CMK (cell line): ENCODE results near the gene SPON1.
"Not testable (repeated sequence)": the region's sequence is repeated elsewhere in the genome, so short reads cannot be mapped to it uniquely, and the experiment has no call there.

Experiments used
- DNase-seq: peaks from one replicate; pipeline ENCODE4 v3.0.0-alpha.2; 2010; ENCODE audit warnings: low read depth

The SPON1 gene

GRCh38 chr11:13983081-13983751 is 20.7 kb downstream of the SPON1 start:
- DNase-seq: no peak

- DNase-seq: no peak
Measured at GRCh38 chr11:13984616-13985450, 22.3 kb downstream of the SPON1 start.

GRCh38 chr11:13986695-13987094 is 24.2 kb downstream of the SPON1 start:
- not testable (repeated sequence) for DNase-seq

GRCh38 chr11:13992158-13992856 is 29.8 kb downstream of the SPON1 start:
- not testable (repeated sequence) for DNase-seq

- DNase-seq: no peak
Measured at GRCh38 chr11:13993096-13993765, 30.7 kb downstream of the SPON1 start.

- DNase-seq: no peak
Measured at GRCh38 chr11:13997881-13998280, 35.4 kb downstream of the SPON1 start.

- no peak for DNase-seq
Measured at GRCh38 chr11:13999704-14000103, 37.2 kb downstream of the SPON1 start.

- no peak for DNase-seq
Measured at GRCh38 chr11:14001597-14001996, 39.1 kb downstream of the SPON1 start.

GRCh38 chr11:14007566-14007965 is 45.0 kb downstream of the SPON1 start:
- no peak for DNase-seq

- DNase-seq: no peak
Measured at GRCh38 chr11:14010665-14011064, 48.1 kb downstream of the SPON1 start.

- no peak for DNase-seq
Measured at GRCh38 chr11:14012846-14013245, 50.3 kb downstream of the SPON1 start.

GRCh38 chr11:14015711-14016110 is 53.2 kb downstream of the SPON1 start:
- DNase-seq: no peak

GRCh38 chr11:14018441-14018840 is 55.9 kb downstream of the SPON1 start:
- DNase-seq: no peak

- DNase-seq: no peak
Measured at GRCh38 chr11:14021738-14022137, 59.2 kb downstream of the SPON1 start.

GRCh38 chr11:14022251-14022650 is 59.7 kb downstream of the SPON1 start:
- no peak for DNase-seq

- no peak for DNase-seq
Measured at GRCh38 chr11:14022821-14023220, 60.3 kb downstream of the SPON1 start.

GRCh38 chr11:14026961-14027360 is 64.4 kb downstream of the SPON1 start:
- no peak for DNase-seq

GRCh38 chr11:14027525-14027924 is 65.0 kb downstream of the SPON1 start:
- DNase-seq: no peak

- DNase-seq: no peak
Measured at GRCh38 chr11:14029440-14029839, 66.9 kb downstream of the SPON1 start.

- DNase-seq: no peak
Measured at GRCh38 chr11:14029971-14030920, 67.7 kb downstream of the SPON1 start.

GRCh38 chr11:14035526-14035925 is 73.0 kb downstream of the SPON1 start:
- not testable (repeated sequence) for DNase-seq
